Raji (cell line): ENCODE measurements around the gene NPM1.

Experiments
- POLR2A ChIP-seq: IDR thresholded peaks from 2 replicates; pipeline ENCODE4 v1.6.1; 2011; ENCODE audit warnings: low read depth, low read length, control low read depth; ENCODE audit not compliant: insufficient read depth

The NPM1 gene

GRCh38 chr5:171450423-171451331 lies 63.0 kb downstream of the NPM1 start:
- TF ChIP-seq POLR2A, result no peak

- TF ChIP-seq POLR2A, result no peak
Observed at GRCh38 chr5:171451421-171451820, 63.8 kb downstream of the NPM1 start.

GRCh38 chr5:171453056-171453725 lies 65.5 kb downstream of the NPM1 start:
- TF ChIP-seq POLR2A, result no peak

- TF ChIP-seq POLR2A, result no peak
Observed at GRCh38 chr5:171453988-171454387, 66.3 kb downstream of the NPM1 start.

GRCh38 chr5:171454549-171454948 lies 66.9 kb downstream of the NPM1 start:
- TF ChIP-seq POLR2A, result no peak

- no peak for TF ChIP-seq POLR2A
Observed at GRCh38 chr5:171455522-171455921, 67.9 kb downstream of the NPM1 start.

GRCh38 chr5:171457208-171457981 lies 69.7 kb downstream of the NPM1 start:
- no peak for TF ChIP-seq POLR2A

- no peak for TF ChIP-seq POLR2A
Observed at GRCh38 chr5:171459839-171460238, 72.2 kb downstream of the NPM1 start.
